K562 (cell line): ENCODE measurements around the gene EXTL1. TPM values are rescaled to one million over a fixed set of nuclear protein-coding genes. Genes with fewer than 3 reads are reported as not detected.

Source experiments
- ARID3A ChIP-seq: IDR thresholded peaks from 2 replicates; pipeline ENCODE4 v1.6.1; 2012; ENCODE audit warnings: low read depth, low read length, improper control_type of control experiment, borderline replicate concordance
- CBX1 ChIP-seq: sonication (generic); IDR thresholded peaks from 2 replicates; pipeline ENCODE4 v1.6.1; 2016; ENCODE audit warnings: antibody characterized with exemption, low read depth, mild to moderate bottlenecking
- DLX4 ChIP-seq: fragments of 250-450 bp; sonication (Bioruptor Pico); IDR thresholded peaks from 2 replicates; pipeline ENCODE4 v1.6.1; 2021; ENCODE audit warnings: mild to moderate bottlenecking
- DNMT1 ChIP-seq: fragments of 450-650 bp; IDR thresholded peaks from 2 replicates; pipeline ENCODE4 v1.6.1; 2016; ENCODE audit warnings: antibody characterized with exemption, mild to moderate bottlenecking
- GATA2 ChIP-seq: sonication (generic); formaldehyde crosslinking; IDR thresholded peaks from 2 replicates; pipeline ENCODE4 v1.4.0; 2020; ENCODE audit warnings: mild to moderate bottlenecking, missing genetic modification reagents
- HBP1 ChIP-seq: fragments of 450-650 bp; formaldehyde crosslinking; IDR thresholded peaks from 2 replicates; pipeline ENCODE4 v1.4.0; 2022; ENCODE audit warnings: missing genetic modification characterization
- MLX ChIP-seq, 2 experiments: fragments of 450-650 bp in 1 of 2; sonication (generic) in 1 of 2; formaldehyde crosslinking; conservative IDR thresholded peaks; 2 replicates each; pipeline versions ENCODE4 v1.4.0 to v1.8.1; 2020 to 2022; ENCODE audit warnings: mild to moderate bottlenecking in 1 of 2, missing genetic modification reagents in 1 of 2
- MXI1 ChIP-seq: IDR thresholded peaks from 2 replicates; pipeline ENCODE4 v1.6.1; 2011; ENCODE audit warnings: low read depth, mild to moderate bottlenecking, improper control_type of control experiment, low read length
- POLR2H ChIP-seq: IDR thresholded peaks from 2 replicates; pipeline ENCODE4 v1.6.1; 2016; ENCODE audit warnings: missing genetic modification characterization, low read depth, mild to moderate bottlenecking, control low read depth, missing compliant biosample characterization, moderate library complexity
- RERE ChIP-seq: sonication (generic); formaldehyde crosslinking; IDR thresholded peaks from 2 replicates; pipeline ENCODE4 v1.8.0; 2023; ENCODE audit warnings: missing genetic modification reagents, mild to moderate bottlenecking, borderline replicate concordance
- STAT5B ChIP-seq: fragments of 250-450 bp; sonication (Bioruptor Pico); IDR thresholded peaks from 2 replicates; pipeline ENCODE4 v1.8.0; 2021; ENCODE audit warnings: mild to moderate bottlenecking, inconsistent platforms
- TSC22D4 ChIP-seq: fragments of 450-650 bp; IDR thresholded peaks from 2 replicates; pipeline ENCODE4 v1.6.1; 2016; ENCODE audit warnings: missing genetic modification characterization, missing biosample characterization, control low read depth
- ZNF224 ChIP-seq: sonication (generic); formaldehyde crosslinking; IDR thresholded peaks from 2 replicates; pipeline ENCODE4 v1.8.0; 2022; ENCODE audit warnings: mild to moderate bottlenecking, missing genetic modification reagents
- ZNF79 ChIP-seq: fragments of 250-450 bp; sonication (Bioruptor Pico); IDR thresholded peaks from 2 replicates; pipeline ENCODE4 v1.4.0; 2020; ENCODE audit warnings: low read depth, mild to moderate bottlenecking, moderate library complexity
- polyA plus RNA-seq, 8 experiments: library from polyadenylated mRNA; depleted of rRNA in 4 of 8; stranded (reverse) in 5 of 8; unstranded in 3 of 8; fragments of >200 nt; fragmentation: Nextera tagmentation in 2 of 8; fragmentation: Illumina TruSeq in 1 of 8; extraction: Ambion mirVana in 2 of 8; extraction: Trizol in 1 of 8; gene quantifications; 2 replicates each; pipeline versions ENCODE4 v1.2.1 to v1.2.3, GENCODE V29; 2011 to 2014; ENCODE audit warnings: inconsistent platforms in 1 of 8, missing spikeins in 1 of 8
- total RNA-seq, 7 experiments: library from RNA; depleted of rRNA in 6 of 7; stranded (reverse); fragments of >200 nt in 6 of 7; fragmentation: Illumina TruSeq in 2 of 7; extraction: Trizol in 2 of 7; gene quantifications; 2 replicates each; pipeline versions ENCODE4 v1.2.1 to v1.2.3, GENCODE V29; 2011 to 2021; ENCODE audit warnings: low replicate concordance in 1 of 7

Gene EXTL1
- total and polyA plus RNA-seq, 9 of the 15 experiments (the other 6 are each of a cell fraction or from before 2014, with no cell fraction given) = 0.04 to 0.23 (median 0.08) TPM; not detected in 3

- TF ChIP-seq TSC22D4 (tag) (no peak), MLX (CRISPR knock-in tag; conservative IDR thresholded peaks at IDR 0.05) (no peak), ZNF79 (CRISPR knock-in tag) (no peak), CBX1 (no peak), ZNF224 (CRISPR knock-in tag) (no peak), GATA2 (CRISPR knock-in tag) (no peak), RERE (CRISPR knock-in tag) (no peak), MXI1 (no peak), ARID3A (no peak), POLR2H (tag) (no peak), DLX4 (CRISPR knock-in tag) (no peak), HBP1 (no peak), DNMT1 (no peak), STAT5B (CRISPR knock-in tag) (no peak)
These were observed 57.0 kb downstream of the EXTL1 start (continued) for GRCh38 chr1:26078286-26079177.
